GM10266 (cell line): Measurements from ENCODE around the gene TMEM220.

Experiments
- DNase-seq: peaks from one replicate; pipeline ENCODE4 v3.0.0; 2012; ENCODE audit errors: extremely low spot score
- TF ChIP-seq, protein P1 (sequence below): IDR thresholded peaks from 2 replicates; pipeline ENCODE4 v1.5.1; 2012; ENCODE audit warnings: mild to moderate bottlenecking, low read depth; ENCODE audit not compliant: control insufficient read depth, insufficient read depth; ENCODE audit errors: missing control alignments

TMEM220 gene

GRCh38 chr17:10687499-10687898 is 42.3 kb downstream of the TMEM220 start:
- no peak for DNase-seq
- TF ChIP-seq, protein P1, sequence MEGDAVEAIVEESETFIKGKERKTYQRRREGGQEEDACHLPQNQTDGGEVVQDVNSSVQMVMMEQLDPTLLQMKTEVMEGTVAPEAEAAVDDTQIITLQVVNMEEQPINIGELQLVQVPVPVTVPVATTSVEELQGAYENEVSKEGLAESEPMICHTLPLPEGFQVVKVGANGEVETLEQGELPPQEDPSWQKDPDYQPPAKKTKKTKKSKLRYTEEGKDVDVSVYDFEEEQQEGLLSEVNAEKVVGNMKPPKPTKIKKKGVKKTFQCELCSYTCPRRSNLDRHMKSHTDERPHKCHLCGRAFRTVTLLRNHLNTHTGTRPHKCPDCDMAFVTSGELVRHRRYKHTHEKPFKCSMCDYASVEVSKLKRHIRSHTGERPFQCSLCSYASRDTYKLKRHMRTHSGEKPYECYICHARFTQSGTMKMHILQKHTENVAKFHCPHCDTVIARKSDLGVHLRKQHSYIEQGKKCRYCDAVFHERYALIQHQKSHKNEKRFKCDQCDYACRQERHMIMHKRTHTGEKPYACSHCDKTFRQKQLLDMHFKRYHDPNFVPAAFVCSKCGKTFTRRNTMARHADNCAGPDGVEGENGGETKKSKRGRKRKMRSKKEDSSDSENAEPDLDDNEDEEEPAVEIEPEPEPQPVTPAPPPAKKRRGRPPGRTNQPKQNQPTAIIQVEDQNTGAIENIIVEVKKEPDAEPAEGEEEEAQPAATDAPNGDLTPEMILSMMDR: no peak

DNA sequence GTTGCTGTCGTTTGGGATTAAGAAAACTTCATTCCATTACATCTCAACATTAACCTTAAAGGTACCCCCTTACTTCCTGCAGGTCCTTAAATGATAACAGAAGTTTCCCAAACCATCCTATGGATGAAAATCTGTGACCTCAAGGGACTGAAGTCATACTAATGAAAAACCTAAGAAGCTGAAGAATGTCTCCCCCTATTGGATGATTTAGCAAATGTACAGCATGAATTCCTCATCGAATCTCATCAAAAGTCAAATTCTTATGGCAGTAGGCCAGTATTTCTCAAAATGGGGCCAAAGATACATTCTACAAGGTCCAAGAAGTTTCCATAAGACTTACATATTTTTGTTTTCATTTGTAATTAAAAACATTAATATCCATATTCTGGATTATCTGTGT is 46.0 kb downstream of the TMEM220 start:
- TF ChIP-seq, protein P1: peak; percentile 31
- DNase-seq: no peak

DNA sequence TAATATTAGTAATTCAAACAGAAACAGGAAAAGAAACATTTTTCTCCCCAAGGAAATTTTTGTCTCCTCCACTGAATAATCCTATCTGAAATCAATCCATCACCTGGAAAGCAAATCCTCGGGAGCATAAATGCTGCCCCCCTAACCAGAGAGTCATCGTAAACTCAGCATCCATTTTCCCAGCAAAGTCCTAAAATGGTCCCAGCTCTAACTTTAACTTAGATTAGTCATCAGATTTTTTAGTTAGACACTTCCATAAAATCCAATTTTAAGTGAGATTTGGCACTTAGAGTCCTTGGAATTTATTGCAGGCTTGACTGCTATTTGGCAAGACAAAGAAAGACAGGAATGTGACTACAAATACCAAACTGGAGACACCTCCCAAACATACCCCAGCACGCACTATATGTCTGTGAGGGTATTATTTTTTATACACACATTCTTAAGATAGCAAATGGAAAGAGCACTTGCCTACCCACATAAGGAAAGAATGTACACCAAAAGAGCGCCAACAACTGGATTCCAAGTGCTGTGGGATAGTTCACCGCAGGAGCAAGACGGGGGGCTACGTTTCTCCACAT is 47.9 kb downstream of the TMEM220 start:
- TF ChIP-seq, protein P1: no peak
- DNase-seq: no peak

DNA sequence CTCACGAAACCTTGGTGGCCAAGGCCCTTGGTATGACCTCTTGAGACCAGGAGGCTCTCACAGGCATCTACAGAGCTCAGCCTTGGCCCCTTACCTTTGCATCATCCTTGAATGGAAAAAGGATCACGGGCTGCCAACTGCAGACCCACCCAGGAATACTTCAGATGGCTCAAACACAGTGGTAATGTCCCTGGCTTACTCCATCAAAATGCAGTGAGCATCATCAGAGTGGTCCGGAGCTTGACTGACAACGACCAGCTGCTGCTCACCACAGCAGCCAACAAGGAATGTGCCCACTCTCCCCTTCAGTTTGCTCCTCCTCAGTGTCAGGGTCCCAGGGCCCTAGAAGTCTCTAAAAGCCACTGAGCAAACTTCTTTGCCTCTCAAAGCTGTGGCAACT is 55.1 kb downstream of the TMEM220 start:
- no peak for DNase-seq
- TF ChIP-seq, protein P1: no peak

GRCh38 chr17:10673312-10673711 is 56.5 kb downstream of the TMEM220 start:
- TF ChIP-seq, protein P1: no peak
- no peak for DNase-seq

DNA sequence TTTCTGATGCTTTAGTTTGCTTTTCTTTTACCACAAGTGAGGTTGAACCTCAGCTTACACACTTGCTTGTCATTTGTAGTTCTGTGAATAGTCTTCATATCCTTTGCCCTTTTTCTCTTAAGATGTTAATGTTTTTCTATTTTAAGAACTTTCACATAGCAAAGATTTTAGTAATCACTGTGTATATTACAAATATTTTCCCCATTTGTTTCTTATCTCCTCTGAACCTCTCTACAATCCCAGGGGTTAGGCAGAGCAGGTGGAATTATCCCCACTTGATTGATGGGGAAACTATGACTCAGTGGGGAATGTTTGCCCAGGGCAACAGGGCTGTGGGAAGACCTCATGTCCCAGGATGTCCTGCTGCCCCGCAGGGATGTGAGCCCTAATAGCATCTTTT is 61.0 kb downstream of the TMEM220 start:
- DNase-seq: no peak
- TF ChIP-seq, protein P1: no peak

GRCh38 chr17:10666906-10667305 is 62.9 kb downstream of the TMEM220 start:
- DNase-seq: no peak
- TF ChIP-seq, protein P1: no peak
